Spleen (tissue), 11 donors: Measurements from ENCODE around the gene POU2F1. TPM values are rescaled to one million over a fixed set of nuclear protein-coding genes. Genes with fewer than 3 reads are reported as not detected.

ENCODE experiments used
- DNase-seq: peaks from one replicate; pipeline ENCODE4 v3.0.0-alpha.2; 2020
- H3K27ac ChIP-seq, 8 donors: fragments of 200-600 bp; sonication (generic) in 7 of 8; 1 replicate in 4 of 8; 2 replicates in 4 of 8; pipeline versions ENCODE4 v1.5.0 to v1.8.0; 2016 to 2021; ENCODE audit warnings: inconsistent platforms in 4 of 8, mild to moderate bottlenecking in 4 of 8, moderate library complexity in 1 of 8
- H3K27me3 ChIP-seq, 7 donors: fragments of 200-600 bp; sonication (generic) in 6 of 7; replicated peaks in 1 of 7; 1 replicate in 4 of 7; 2 replicates in 3 of 7; pipeline versions ENCODE4 v1.5.0 to v1.8.0; 2016 to 2021; ENCODE audit warnings: inconsistent platforms in 3 of 7, mild to moderate bottlenecking in 1 of 7
- H3K36me3 ChIP-seq, 6 donors: fragments of 200-600 bp; sonication (generic) in 5 of 6; 1 replicate in 4 of 6; 2 replicates in 2 of 6; pipeline versions ENCODE4 v1.5.0 to v1.8.0; 2016 to 2021; ENCODE audit warnings: inconsistent platforms in 2 of 6
- H3K4me1 ChIP-seq, 6 donors: fragments of 200-600 bp; sonication (generic) in 5 of 6; 1 replicate in 3 of 6; 2 replicates in 3 of 6; pipeline versions ENCODE4 v1.5.0 to v1.8.0; 2016 to 2021; ENCODE audit warnings: inconsistent platforms in 3 of 6
- H3K4me3 ChIP-seq, 8 donors: fragments of 200-600 bp; sonication (generic) in 7 of 8; 1 replicate in 4 of 8; 2 replicates in 4 of 8; pipeline versions ENCODE4 v1.5.0 to v1.8.0; 2016 to 2021; ENCODE audit warnings: inconsistent platforms in 4 of 8, mild to moderate bottlenecking in 4 of 8, moderate library complexity in 2 of 8
- H3K9me3 ChIP-seq, 8 donors: fragments of 200-600 bp; sonication (generic) in 7 of 8; 1 replicate in 4 of 8; 2 replicates in 4 of 8; pipeline versions ENCODE4 v1.5.0 to v1.8.0; 2016 to 2021; ENCODE audit warnings: inconsistent platforms in 4 of 8
- CTCF ChIP-seq, 11 experiments: fragments of 200-600 bp in 7 of 11; fragments of 450-650 bp in 4 of 11; sonication (generic) in 4 of 11; IDR thresholded peaks in 8 of 11; conservative IDR thresholded peaks in 3 of 11; 1 replicate in 7 of 11; 2 replicates in 4 of 11; pipeline versions ENCODE4 v1.4.0 to v1.8.0; 2016 to 2021; ENCODE audit warnings: antibody characterized with exemption in 11 of 11, inconsistent platforms in 4 of 11, mild to moderate bottlenecking in 1 of 11
- POLR2A ChIP-seq, 3 donors: fragments of 450-650 bp; IDR thresholded peaks; one replicate each; pipeline ENCODE4 v1.5.1; 2017; ENCODE audit warnings: antibody characterized with exemption in 3 of 3, mild to moderate bottlenecking in 1 of 3
- POLR2AphosphoS5 ChIP-seq, 3 donors: sonication (generic); formaldehyde crosslinking; IDR thresholded peaks; one replicate each; pipeline ENCODE4 v1.5.1; 2017; ENCODE audit warnings: antibody characterized with exemption in 3 of 3
- WGBS, 5 donors: extraction: QIAGEN DNeasy Blood & Tissue Kit in 3 of 5; methylation state at CpG; one replicate each; pipeline versions ENCODE4 v1.1.5 to v1.1.7; 2013 to 2018; 5-methylcytosine and 5-hydroxymethylcytosine counted together
- intact Hi-C: fragments of 100-400 bp; cut with DNase I; formaldehyde crosslinking; loops from one replicate; pipeline ENCODE4 v1.15.0; 2023; ENCODE audit warnings: low total_unique reads
- polyA plus RNA-seq, 3 donors: library from polyadenylated mRNA; stranded (reverse); fragments of 200-250 nt; gene quantifications; one replicate each; pipeline ENCODE4 v1.2.1, GENCODE V29; 2013
- total RNA-seq, 7 donors: library from RNA; depleted of rRNA in 3 of 7; stranded (reverse); fragments of >200 nt in 3 of 7; fragmentation: NEBNext Ultra II Directional in 4 of 7; extraction: Animal tissue kit (Norgen Biotek cat#: 25700) in 4 of 7; gene quantifications; one replicate each; pipeline versions ENCODE4 v1.1.0 to v1.2.1, GENCODE V29; 2016 to 2021
- donor health status: healthy with polysubstance abuse.
- donor health status: DM: no; HTN: no; CAD: no; lungs with moderate emphysema.
- donor health status: DM: no; HTN: no; CAD: no.
- donor health status: Bipolar disorder and iron deficiency.
- donor health status: healthy.
- donor health status: DM: no; HTN: no; CAD: no.
- donor health status: DM: yes; HTN: yes; CAD: no.

Gene POU2F1
- total and polyA plus RNA-seq, 10 donors: 1.8 to 60.3 (median 27.4) TPM

GRCh38 chr1:167328306-167328815 is 107.7 kb downstream of the POU2F1 start:
- WGBS, 5 donors: 51 to 66% (median 59%) methylated on average over 4 of the region's 4 CpGs
- peak overlapping the region in 7 of 8 donors; percentile 31 to 83 (median 77) for H3K27ac ChIP-seq
- H3K4me1 ChIP-seq: peaks cover 5 to 67% (median 36%) of the 10 kb centered on the region in 6 donors
- no peak for DNase-seq
- no peaks in the 10 kb centered on the region for H3K27me3 ChIP-seq
- peaks cover 0 to 36% (median 12%) of the 10 kb centered on the region in 6 donors for H3K36me3 ChIP-seq
- TF ChIP-seq POLR2AphosphoS5 (IDR thresholded peaks at IDR 0.05) (no peak), POLR2A (IDR thresholded peaks at IDR 0.05) (no peak), CTCF (IDR thresholded peaks at IDR 0.05 in 8 of 11, conservative IDR thresholded peaks at IDR 0.05 in 3 of 11) (no peak)
- intact Hi-C loops: no loop called here
- H3K9me3 ChIP-seq: peaks cover 6 to 33% (median 27%) of the 10 kb centered on the region in 8 donors
- H3K4me3 ChIP-seq: peak overlapping the region in 3 of 8 donors; percentile 26 to 62 (median 34)

- Histone ChIP-seq H3K4me1 (peaks cover 5 to 73% (median 41%) of the 10 kb centered on the region in 6 donors), H3K27me3 (no peaks in the 10 kb centered on the region), H3K9me3 (peaks cover under 1 to 27% (median 21%) of the 10 kb centered on the region in 8 donors), H3K27ac (peak overlapping the region; percentile 31 to 83 (median 76)), H3K36me3 (peaks cover 0 to 35% (median 6%) of the 10 kb centered on the region in 6 donors), H3K4me3 (peak overlapping the region in 5 of 8 donors; percentile 13 to 62 (median 26))
- 30 to 51% (median 38%) methylated on average over 8 of the region's 8 CpGs for WGBS, 5 donors
- TF ChIP-seq POLR2AphosphoS5 (IDR thresholded peaks at IDR 0.05) (peak in 1 of 3 donors; percentile 44), POLR2A (IDR thresholded peaks at IDR 0.05) (no peak)
- peak; percentile 82 for DNase-seq
- intact Hi-C loops: no loop called here
Observed at GRCh38 chr1:167328816-167329483, 108.3 kb downstream of the POU2F1 start.

GRCh38 chr1:167330601-167331293 is 110.1 kb downstream of the POU2F1 start:
- peak overlapping the region in 7 of 8 donors; percentile 5 to 83 (median 77) for H3K27ac ChIP-seq
- TF ChIP-seq CTCF (IDR thresholded peaks at IDR 0.05 in 8 of 11, conservative IDR thresholded peaks at IDR 0.05 in 3 of 11): no peak
- TF ChIP-seq POLR2A (IDR thresholded peaks at IDR 0.05): no peak
- no peak for TF ChIP-seq POLR2AphosphoS5 (IDR thresholded peaks at IDR 0.05)
- peaks cover 0 to 9% (median 5%) of the 10 kb centered on the region in 8 donors for H3K9me3 ChIP-seq
- peak overlapping the region in 2 of 8 donors; percentile 34 to 62 for H3K4me3 ChIP-seq
- 57 to 72% (median 60%) methylated on average over 1 of the region's 1 CpG for WGBS, 5 donors
- DNase-seq: no peak
- H3K27me3 ChIP-seq: no peaks in the 10 kb centered on the region
- H3K36me3 ChIP-seq: peaks cover 0 to 35% (median 1%) of the 10 kb centered on the region in 6 donors
- intact Hi-C loops: no loop called here
- H3K4me1 ChIP-seq: peaks cover 5 to 74% (median 41%) of the 10 kb centered on the region in 6 donors

GRCh38 chr1:167331650-167332049 is 111.0 kb downstream of the POU2F1 start:
- peaks cover 0 to 33% (median 1%) of the 10 kb centered on the region in 6 donors for H3K36me3 ChIP-seq
- H3K9me3 ChIP-seq: peaks cover 0 to 6% (median under 1%) of the 10 kb centered on the region in 8 donors
- peaks cover 5 to 74% (median 41%) of the 10 kb centered on the region in 6 donors for H3K4me1 ChIP-seq
- WGBS, 5 donors: 42 to 51% (median 50%) methylated on average over 2 of the region's 2 CpGs
- DNase-seq: no peak
- peak overlapping the region in 5 of 8 donors; percentile 42 to 83 (median 78) for H3K27ac ChIP-seq
- no peaks in the 10 kb centered on the region for H3K27me3 ChIP-seq
- peak overlapping the region in 2 of 8 donors; percentile 34 to 62 for H3K4me3 ChIP-seq
- intact Hi-C loops: no loop called here
- no peak for TF ChIP-seq POLR2AphosphoS5 (IDR thresholded peaks at IDR 0.05)
